Body of pancreas (tissue), 4 donors: ENCODE results near the gene GUF1.

ENCODE experiments used
- CTCF ChIP-seq, 7 experiments: fragments of 450-650 bp in 4 of 7; fragments of 200-600 bp in 3 of 7; sonication (generic) in 3 of 7; IDR thresholded peaks; one replicate each; pipeline ENCODE4 v1.5.1; 2016 to 2019; ENCODE audit warnings: antibody characterized with exemption in 7 of 7
- POLR2A ChIP-seq, 3 donors: fragments of 450-650 bp; IDR thresholded peaks; one replicate each; pipeline ENCODE4 v1.6.1; 2016; ENCODE audit warnings: antibody characterized with exemption in 3 of 3, mild to moderate bottlenecking in 2 of 3

DNA sequence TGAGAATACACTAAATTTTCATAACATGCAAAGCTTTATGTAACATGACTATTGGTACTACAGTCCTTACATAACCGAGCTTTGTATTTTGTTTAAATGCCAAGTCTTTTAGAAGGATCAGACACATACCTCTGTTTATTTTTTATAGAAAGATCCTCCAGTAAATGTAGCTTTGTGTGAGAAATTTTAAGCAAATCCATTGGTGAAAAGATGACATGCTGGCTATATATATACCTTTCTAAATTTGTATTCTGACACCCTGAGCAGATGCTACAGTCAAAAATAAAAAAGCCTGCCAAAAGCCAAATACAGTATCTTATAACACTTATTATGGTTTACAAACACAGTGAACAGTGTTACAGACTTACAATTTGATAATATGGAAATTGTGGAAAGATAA, 26.8 kb upstream of the GUF1 start, which contains the start of gene YIPF7:
- TF ChIP-seq CTCF (IDR thresholded peaks at IDR 0.05): no peak
- TF ChIP-seq POLR2A (IDR thresholded peaks at IDR 0.05): no peak
